ENCODE results near the gene PLEKHA5.
A peak's percentile ranks its signal among the peaks of the same experiment; 100 is the strongest.
"Not testable (repeated sequence)": the region's sequence is repeated elsewhere in the genome, so short reads cannot be mapped to it uniquely, and the experiment has no call there.

Gene PLEKHA5

DNA sequence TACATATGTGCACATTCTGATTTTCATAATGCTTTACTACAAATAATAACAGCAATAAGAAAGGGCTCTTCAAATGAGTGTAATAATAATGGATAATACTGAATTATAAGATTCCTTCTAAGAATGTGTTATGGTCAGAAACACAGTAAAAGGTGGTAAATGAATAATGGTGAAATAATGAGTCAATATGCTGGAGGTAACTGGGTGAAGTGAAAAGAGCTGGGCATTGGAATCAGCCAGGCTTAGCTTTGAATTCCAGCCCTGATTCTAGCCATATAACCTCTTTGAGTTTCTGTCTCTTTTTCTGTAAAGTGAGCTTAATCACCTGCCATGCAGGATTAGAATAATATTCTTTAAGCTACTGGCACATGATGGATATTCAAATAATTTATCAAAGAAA is 39.1 kb downstream of the PLEKHA5 start:
- no peaks in the 10 kb centered on the region for H3K36me3 Mint-ChIP-seq
- no peak for DNase-seq
- no peaks in the 10 kb centered on the region for H3K4me1 Mint-ChIP-seq
- H3K27me3 Mint-ChIP-seq, result no peaks in the 10 kb centered on the region
- no peak overlapping the region for H3K4me3 Mint-ChIP-seq
- no peak for ATAC-seq (replicated peaks)
- no peak overlapping the region for H3K27ac Mint-ChIP-seq
- H3K9me3 Mint-ChIP-seq, result no peaks in the 10 kb centered on the region

DNA sequence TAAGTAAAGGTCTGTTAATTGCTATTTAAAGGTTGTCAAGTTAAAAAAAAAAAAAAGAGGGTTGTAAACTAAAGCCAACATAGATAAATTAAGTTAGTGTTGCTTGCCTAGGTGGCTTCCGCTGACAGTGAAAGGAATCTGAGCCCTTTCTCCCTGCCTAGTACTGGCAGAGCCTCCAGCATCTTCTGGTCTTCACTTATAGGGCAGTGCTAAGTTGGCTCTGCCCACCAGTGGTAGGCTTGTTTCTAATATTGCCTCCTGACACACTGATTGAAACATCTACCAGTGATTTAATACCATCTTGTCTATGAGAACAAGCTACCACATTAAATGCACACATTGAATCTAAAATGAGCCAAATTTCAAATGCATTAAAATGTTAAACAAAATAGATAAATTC is 39.7 kb downstream of the PLEKHA5 start:
- no peak overlapping the region for H3K4me3 Mint-ChIP-seq
- H3K4me1 Mint-ChIP-seq, result no peaks in the 10 kb centered on the region
- DNase-seq (no peak), ATAC-seq (replicated peaks) (no peak)
- H3K27me3 Mint-ChIP-seq, result no peaks in the 10 kb centered on the region
- H3K9me3 Mint-ChIP-seq, result no peaks in the 10 kb centered on the region
- H3K27ac Mint-ChIP-seq, result no peak overlapping the region
- no peaks in the 10 kb centered on the region for H3K36me3 Mint-ChIP-seq

DNA sequence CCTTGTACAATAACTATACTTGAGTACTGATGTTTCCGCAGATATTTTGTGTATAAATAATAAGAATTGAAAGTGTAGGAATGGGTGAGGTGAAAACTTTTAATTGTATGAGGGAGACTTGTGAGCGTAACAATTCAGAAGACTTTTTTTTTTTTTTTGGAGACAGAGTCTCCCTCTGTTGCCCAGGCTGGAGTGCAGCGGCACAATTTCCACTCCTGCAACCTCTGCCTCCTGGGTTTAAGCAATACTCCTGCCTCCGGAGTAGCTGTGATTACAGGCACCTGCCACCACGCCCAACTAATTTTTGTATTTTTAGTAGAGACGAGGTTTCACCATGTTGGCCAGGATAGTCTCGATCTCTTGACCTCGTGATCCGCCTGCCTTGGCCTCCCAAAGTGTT is 40.8 kb downstream of the PLEKHA5 start:
- DNase-seq, H3K4me3 Mint-ChIP-seq, H3K27ac Mint-ChIP-seq: not testable (repeated sequence)

DNA sequence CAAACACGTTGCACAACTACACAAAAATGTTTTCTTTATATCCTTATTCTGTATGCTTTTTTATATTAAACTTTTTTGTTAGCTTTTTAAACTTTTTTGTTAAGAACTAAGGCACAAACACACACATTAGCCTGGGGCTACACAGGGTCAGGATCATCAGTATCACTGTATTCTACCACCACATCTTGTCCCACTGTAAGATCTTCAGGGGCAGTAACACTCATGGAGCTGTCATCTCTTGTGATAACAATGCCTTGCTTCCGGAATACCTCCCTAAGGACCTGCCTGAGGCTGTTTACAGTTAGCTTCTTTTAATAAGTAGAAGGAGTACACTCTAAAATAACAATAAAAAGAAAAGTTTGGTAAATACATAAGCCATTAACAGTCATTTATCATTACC is 42.2 kb downstream of the PLEKHA5 start:
- H3K9me3 Mint-ChIP-seq, result no peaks in the 10 kb centered on the region
- no peaks in the 10 kb centered on the region for H3K27me3 Mint-ChIP-seq
- ATAC-seq (replicated peaks), result no peak
- DNase-seq, result no peak
- H3K36me3 Mint-ChIP-seq, result no peaks in the 10 kb centered on the region
- H3K4me1 Mint-ChIP-seq, result no peaks in the 10 kb centered on the region
- H3K27ac Mint-ChIP-seq, result no peak overlapping the region
- H3K4me3 Mint-ChIP-seq, result no peak overlapping the region

More for the DNA sequence above, 40.8 kb downstream of the PLEKHA5 start:
- not testable (repeated sequence) for H3K9me3 Mint-ChIP-seq; H3K36me3 Mint-ChIP-seq; H3K4me1 Mint-ChIP-seq; H3K27me3 Mint-ChIP-seq; ATAC-seq (replicated peaks)

DNA sequence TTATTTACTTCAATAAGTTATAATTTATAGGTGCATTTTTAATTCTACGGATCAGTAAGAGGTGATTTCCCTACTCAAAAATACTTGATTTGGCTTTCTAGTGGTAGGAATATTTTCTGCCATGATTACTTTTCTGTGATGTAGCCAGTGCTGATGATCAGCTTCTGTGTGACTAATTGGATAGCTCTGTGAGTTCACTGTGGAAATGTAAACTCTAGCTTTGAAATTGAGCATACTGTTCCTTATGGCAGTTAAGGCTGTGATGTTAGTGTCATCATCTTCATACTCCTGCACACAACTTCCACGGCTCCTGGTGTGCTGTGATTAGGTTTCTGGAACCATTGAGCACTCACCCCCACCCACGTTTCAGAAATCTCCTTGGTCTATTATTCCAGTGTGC is 48.2 kb downstream of the PLEKHA5 start:
- Mint-ChIP-seq H3K4me1 (no peaks in the 10 kb centered on the region), H3K27me3 (no peaks in the 10 kb centered on the region), H3K27ac (no peak overlapping the region), H3K9me3 (no peaks in the 10 kb centered on the region), H3K36me3 (no peaks in the 10 kb centered on the region), H3K4me3 (no peak overlapping the region)
- DNase-seq (no peak), ATAC-seq (replicated peaks) (no peak)

DNA sequence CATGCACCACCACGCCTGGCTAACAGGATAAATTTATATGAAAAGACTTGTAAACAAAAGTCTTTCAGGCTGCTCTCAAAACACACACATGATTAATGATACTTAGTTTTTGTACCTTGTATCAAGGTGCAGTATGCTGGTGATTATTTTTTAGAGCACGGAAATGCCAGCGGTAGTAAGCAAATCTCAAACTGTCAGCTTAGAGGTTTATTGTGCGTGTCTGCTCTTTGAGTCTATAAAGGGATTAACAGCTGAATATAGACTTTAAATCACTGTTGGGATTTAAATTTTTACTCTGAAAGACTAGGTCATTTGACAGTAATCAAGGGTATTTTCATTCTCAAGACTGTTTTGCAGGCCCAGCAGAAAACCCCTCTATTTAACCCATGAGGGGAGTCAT is 50.5 kb downstream of the PLEKHA5 start:
- peaks cover 0 to 5% of the 10 kb centered on the region in 2 donors for H3K4me1 Mint-ChIP-seq
- H3K9me3 Mint-ChIP-seq, result no peaks in the 10 kb centered on the region
- H3K27me3 Mint-ChIP-seq, result no peaks in the 10 kb centered on the region
- DNase-seq (no peak), ATAC-seq (replicated peaks) (no peak)
- H3K4me3 Mint-ChIP-seq, result no peak overlapping the region
- no peak overlapping the region for H3K27ac Mint-ChIP-seq
- H3K36me3 Mint-ChIP-seq, result no peaks in the 10 kb centered on the region

DNA sequence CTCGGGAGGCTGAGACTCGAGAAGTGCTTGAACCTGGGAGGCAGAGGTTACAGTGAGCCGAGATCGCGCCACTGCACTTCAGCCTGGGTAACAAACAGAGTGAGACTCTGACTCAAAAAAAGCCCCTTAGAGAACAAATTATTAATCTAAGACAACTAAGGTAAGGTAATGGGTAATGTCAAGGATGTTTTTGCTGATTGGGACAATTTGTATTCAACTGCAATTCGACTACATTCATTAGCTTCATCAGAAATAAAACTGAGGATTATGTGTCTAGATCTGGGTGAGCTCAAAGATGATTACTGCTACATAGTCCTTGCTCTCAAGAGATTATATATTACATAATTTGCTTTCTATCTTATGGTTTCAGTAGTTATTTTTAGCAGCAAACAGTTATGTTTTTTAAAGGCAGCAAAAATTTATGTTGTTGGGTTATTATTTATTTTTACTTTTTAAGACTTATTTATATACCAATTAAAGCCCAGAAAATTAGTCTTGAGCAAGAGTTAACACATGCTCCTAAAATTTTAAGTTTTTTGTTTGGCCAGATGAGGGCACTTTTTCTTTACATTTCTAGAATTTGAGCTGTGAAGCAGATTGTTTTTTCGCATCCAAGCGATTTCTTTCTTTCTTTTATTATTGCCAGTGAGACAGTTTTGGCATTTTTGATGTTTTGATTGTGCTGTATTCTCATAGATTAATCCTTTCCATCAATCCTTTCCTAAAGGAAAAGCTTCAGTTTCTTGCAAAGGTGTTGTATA is 52.3 kb downstream of the PLEKHA5 start:
- Mint-ChIP-seq H3K4me3 (no peak overlapping the region), H3K9me3 (no peaks in the 10 kb centered on the region), H3K4me1 (peaks cover under 1 to 12% of the 10 kb centered on the region in 2 donors), H3K36me3 (no peaks in the 10 kb centered on the region), H3K27me3 (no peaks in the 10 kb centered on the region), H3K27ac (peak overlapping the region; percentile 47)
- no peak for ATAC-seq (replicated peaks)
- no peak for DNase-seq

DNA sequence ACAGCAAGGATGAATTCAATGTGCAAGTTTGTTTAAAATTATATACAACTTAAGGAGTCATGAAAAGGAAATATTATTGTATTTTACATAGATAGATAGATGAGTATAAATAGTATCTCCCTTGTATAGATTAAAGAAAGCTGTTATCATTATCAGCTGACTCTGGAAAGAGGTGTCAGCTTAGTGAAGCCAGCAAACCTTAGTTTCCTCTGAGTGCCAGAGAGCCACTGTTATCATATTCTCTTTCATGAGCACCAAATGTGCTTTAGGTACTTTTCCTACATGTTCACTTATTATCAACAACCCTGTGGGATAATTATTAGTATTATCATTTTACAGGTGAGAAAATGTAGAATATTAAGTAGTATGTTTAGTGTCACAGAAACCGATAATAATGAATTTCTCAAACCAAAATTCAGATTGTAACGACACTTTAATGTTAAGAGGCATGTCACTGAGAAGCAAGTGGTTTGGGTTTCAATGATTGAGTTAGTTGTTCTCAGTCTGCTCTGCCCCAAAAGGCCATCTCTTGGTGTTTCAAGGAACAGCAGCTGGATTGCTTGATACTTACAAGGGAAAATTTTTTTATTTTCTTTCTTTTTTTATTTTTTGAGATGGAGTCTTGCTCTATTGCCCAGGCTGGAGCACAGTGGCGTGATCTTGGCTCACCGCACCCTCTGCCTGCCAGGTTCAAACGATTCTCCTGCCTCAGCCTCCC is 53.7 kb downstream of the PLEKHA5 start:
- no peak for DNase-seq
- ATAC-seq (replicated peaks), result no peak
- peaks cover 5 to 21% of the 10 kb centered on the region in 2 donors for H3K4me1 Mint-ChIP-seq
- no peak overlapping the region for H3K27ac Mint-ChIP-seq
- H3K9me3 Mint-ChIP-seq, result no peaks in the 10 kb centered on the region
- H3K36me3 Mint-ChIP-seq, result no peaks in the 10 kb centered on the region
- H3K27me3 Mint-ChIP-seq, result no peaks in the 10 kb centered on the region
- H3K4me3 Mint-ChIP-seq, result no peak overlapping the region

DNA sequence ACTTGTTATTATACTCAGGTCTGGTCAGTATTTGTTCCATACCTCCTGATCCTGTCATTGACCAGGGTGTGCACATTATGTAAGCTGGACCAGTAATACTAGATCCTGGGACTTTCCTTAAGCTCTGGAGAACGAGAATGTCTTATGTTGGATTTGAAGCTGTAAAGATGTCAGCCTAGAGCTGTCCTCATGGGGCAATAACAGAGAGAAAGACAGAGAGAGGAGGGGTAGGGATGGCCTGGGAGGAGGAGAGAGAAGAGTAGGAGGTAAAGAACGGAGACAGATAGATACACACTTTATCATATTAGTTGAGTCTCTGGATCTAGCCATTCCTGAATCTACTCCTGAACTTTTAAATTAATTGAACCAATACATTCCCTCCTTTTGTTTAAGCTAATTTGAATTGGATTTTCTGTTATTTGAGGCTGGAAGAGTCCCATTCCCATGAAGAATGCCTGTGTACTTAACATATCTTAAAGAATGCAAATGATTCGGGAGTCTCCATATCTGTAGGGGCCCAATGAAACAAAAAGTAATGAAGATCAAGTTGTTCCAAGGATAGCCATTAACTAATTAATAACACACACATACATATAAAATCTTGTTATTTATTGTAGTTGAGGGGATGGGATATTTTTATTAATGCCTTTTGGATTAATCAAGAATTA is 55.9 kb downstream of the PLEKHA5 start:
- H3K27me3 Mint-ChIP-seq, result no peaks in the 10 kb centered on the region
- H3K27ac Mint-ChIP-seq, result no peak overlapping the region

DNA sequence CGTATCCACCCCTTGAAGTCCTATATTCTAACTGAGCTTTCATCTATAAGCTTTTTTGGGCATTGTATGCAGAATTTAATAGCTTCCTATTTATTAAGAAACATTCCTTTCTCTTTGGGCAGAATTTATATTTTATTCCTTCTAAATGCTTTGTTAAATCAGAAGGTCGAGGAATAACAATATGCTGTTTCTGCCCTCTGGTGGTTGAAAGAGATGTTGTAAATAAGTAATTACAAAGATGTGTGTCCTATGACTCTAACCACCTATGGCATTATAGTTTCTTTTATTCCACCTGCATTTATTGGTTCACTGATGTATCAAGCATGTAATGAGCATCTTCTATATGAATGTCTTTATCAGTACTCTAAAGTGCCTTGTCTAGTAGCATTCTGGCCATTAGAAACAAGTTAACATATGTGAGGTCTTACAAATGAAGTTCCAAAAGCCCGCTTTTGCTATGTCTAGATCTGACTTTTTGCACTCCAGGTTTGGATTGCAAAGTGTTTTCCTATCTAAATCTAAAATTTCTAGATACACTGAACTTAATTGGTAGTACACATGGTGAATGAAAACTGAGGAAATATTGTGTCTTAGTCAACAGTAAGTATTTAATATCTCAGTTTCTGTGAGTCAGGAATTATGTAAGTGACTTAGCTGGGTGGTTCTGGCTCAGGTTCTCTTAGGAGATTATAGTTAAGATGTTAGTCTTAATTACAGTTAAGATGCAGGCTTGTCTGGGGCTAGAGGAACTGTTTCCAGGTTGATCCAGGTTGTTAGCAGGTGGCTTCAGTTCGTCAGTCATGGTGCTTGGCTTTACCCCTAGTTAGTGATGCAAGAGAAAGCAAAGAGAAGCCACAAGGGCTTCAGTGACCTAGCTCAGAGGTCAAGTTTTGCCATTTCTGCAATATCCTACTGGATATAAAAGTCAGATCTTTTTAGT is 57.5 kb downstream of the PLEKHA5 start:
- peak overlapping the region; percentile 28 for H3K27ac Mint-ChIP-seq
- ATAC-seq (replicated peaks) (no peak), DNase-seq (no peak)
- peak overlapping the region in 1 of 2 donors; percentile 8 for H3K4me3 Mint-ChIP-seq
- H3K36me3 Mint-ChIP-seq, result peaks cover 0 to 3% of the 10 kb centered on the region in 2 donors
- peaks cover 0 to 6% of the 10 kb centered on the region in 2 donors for H3K9me3 Mint-ChIP-seq
- peaks cover 17 to 48% of the 10 kb centered on the region in 2 donors for H3K4me1 Mint-ChIP-seq
- H3K27me3 Mint-ChIP-seq, result no peaks in the 10 kb centered on the region

More for the DNA sequence above, 55.9 kb downstream of the PLEKHA5 start:
- no peak for ATAC-seq (replicated peaks)
- H3K36me3 Mint-ChIP-seq, result peaks cover 0 to 3% of the 10 kb centered on the region in 2 donors
- no peak for DNase-seq
- peaks cover 11 to 36% of the 10 kb centered on the region in 2 donors for H3K4me1 Mint-ChIP-seq
- H3K9me3 Mint-ChIP-seq, result peaks cover 0 to 4% of the 10 kb centered on the region in 2 donors
- H3K4me3 Mint-ChIP-seq, result no peak overlapping the region

DNA sequence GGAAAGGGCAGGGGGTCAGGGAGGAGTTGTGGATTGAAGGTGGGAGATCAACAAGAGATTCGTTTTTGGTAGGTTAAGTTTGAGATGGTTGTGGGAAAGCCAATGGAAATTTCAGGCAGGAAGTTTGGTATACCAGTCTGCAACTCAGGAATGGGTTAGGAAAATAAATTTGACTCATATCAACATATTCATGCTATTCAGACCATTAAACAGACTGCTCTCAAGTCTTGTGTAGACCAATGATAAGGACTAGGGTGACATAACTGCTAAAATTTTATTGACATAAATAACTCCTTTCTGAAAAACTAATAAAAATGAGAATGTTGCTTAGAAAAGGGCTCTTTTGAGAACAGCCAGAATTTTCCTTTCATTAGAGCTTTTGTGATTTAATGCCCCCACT is 60.0 kb downstream of the PLEKHA5 start:
- Mint-ChIP-seq H3K4me1 (peaks cover 17 to 45% of the 10 kb centered on the region in 2 donors), H3K4me3 (peak overlapping the region in 1 of 2 donors; percentile 26), H3K9me3 (peaks cover 0 to 6% of the 10 kb centered on the region in 2 donors), H3K36me3 (peaks cover 0 to 5% of the 10 kb centered on the region in 2 donors), H3K27me3 (no peaks in the 10 kb centered on the region), H3K27ac (peak overlapping the region; percentile 82)
- DNase-seq (no peak), ATAC-seq (replicated peaks) (no peak)

DNA sequence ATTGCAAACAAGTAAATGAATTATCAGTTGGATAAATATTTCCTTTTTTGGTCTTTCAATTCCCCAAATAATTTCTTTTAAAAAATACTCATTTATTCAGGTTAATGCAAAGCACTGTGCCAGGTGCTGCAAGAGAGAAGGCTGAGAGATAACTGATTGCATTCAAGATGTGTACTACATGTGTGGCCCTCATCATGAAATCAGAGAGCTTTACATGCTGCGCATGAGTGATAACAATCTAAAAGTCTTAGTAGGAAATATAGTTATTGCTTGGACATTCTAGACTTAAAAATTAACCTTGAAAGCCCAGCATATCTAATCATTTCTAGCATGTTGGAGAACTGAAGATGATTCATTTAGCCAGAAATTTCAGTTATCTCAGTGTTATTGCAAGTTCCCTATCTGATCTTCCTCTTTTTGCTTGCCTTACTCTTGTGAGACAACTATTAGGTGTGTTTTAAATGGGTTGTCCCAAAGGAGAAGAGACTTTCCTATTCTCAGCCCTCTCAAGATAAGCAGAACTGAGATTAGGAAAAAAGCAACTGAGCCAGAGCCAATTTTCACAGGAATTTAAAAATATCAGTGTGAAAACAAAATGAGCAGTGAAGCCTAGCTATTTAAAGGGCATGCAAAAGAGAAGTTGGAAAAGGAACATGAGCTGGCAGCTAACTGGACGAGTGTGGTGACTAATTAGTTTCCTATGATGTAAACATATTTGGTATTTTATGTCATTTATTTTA is 60.9 kb downstream of the PLEKHA5 start:
- peak overlapping the region; percentile 78 for H3K27ac Mint-ChIP-seq

DNA sequence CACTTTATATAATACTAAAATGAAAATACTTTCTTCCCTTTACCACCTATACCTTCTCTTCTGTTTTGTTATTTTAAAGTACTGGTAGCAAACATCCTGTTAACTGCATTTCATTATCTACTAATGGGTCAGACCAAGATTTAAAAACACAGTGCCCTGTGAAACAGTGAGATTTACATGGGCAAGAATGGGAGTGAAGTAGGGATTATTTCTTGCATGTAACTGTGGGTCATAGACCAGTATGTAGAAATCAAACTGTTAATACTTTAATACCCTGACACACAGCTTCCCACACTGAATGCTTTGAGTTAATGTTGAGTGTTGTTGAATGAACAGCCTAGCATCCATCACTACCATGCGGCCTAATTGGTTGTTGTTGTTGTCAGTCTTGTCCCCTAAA is 61.6 kb downstream of the PLEKHA5 start:
- Mint-ChIP-seq H3K9me3 (peaks cover 0 to 6% of the 10 kb centered on the region in 2 donors), H3K27ac (peak overlapping the region; percentile 59), H3K27me3 (no peaks in the 10 kb centered on the region), H3K4me1 (peaks cover 17 to 43% of the 10 kb centered on the region in 2 donors), H3K36me3 (peaks cover 0 to 5% of the 10 kb centered on the region in 2 donors), H3K4me3 (no peak overlapping the region)
- peak; percentile 7 to 17 for ATAC-seq (replicated peaks)
- no peak for DNase-seq

More for the DNA sequence above, 60.9 kb downstream of the PLEKHA5 start:
- peak; percentile 35 for DNase-seq
- Mint-ChIP-seq H3K4me1 (peaks cover 17 to 43% of the 10 kb centered on the region in 2 donors), H3K36me3 (peaks cover 0 to 5% of the 10 kb centered on the region in 2 donors), H3K9me3 (peaks cover 0 to 6% of the 10 kb centered on the region in 2 donors), H3K4me3 (no peak overlapping the region), H3K27me3 (no peaks in the 10 kb centered on the region)
- ATAC-seq (replicated peaks), result peak; percentile 92 to 93
